Transverse colon (tissue), 4 donors: ENCODE data around the gene EDAR.

ENCODE experiments used
- CTCF ChIP-seq, 5 experiments: fragments of 200-600 bp in 3 of 5; fragments of 450-650 bp in 2 of 5; sonication (generic) in 3 of 5; IDR thresholded peaks; 1 replicate in 2 of 5; 2 replicates in 3 of 5; pipeline ENCODE4 v1.5.1; 2016 to 2017; ENCODE audit warnings: antibody characterized with exemption in 5 of 5, inconsistent platforms in 3 of 5, mild to moderate bottlenecking in 2 of 5, moderate library complexity in 1 of 5
- POLR2A ChIP-seq: fragments of 450-650 bp; IDR thresholded peaks from one replicate; pipeline ENCODE4 v1.6.1; 2016; ENCODE audit warnings: antibody characterized with exemption, mild to moderate bottlenecking, moderate library complexity
- POLR2AphosphoS5 ChIP-seq, 3 donors: sonication (generic); formaldehyde crosslinking; IDR thresholded peaks; one replicate each; pipeline ENCODE4 v1.6.1; 2016; ENCODE audit warnings: antibody characterized with exemption in 3 of 3

- no peak for TF ChIP-seq CTCF (IDR thresholded peaks at IDR 0.05)
- no peak for TF ChIP-seq POLR2A
- TF ChIP-seq POLR2AphosphoS5 (IDR thresholded peaks at IDR 0.05) = no peak
Observed at GRCh38 chr2:108895188-108895587, 93.8 kb downstream of the EDAR start.
